Ramos (cell line): Measurements from ENCODE around the gene BCL10.
"Not testable (repeated sequence)": the region's sequence is repeated elsewhere in the genome, so short reads cannot be mapped to it uniquely, and the experiment has no call there.

ENCODE experiments used
- in situ Hi-C: fragments of 300-500 bp; cut with MboI; formaldehyde crosslinking; loops from one replicate; pipeline ENCODE4 v1.14.3; 2022; ENCODE audit warnings: low sequenced_read_pairs; ENCODE audit not compliant: unreplicated experiment

Gene BCL10

GRCh38 chr1:85274969-85275453 is 1.4 kb downstream of the BCL10 start:
- in situ Hi-C loops = loop anchor here (25.0 kb wide), 1 partner anchor 588 kb away; the partner anchor contains the start of gene SSX2IP

GRCh38 chr1:85273397-85273796 is 3.0 kb downstream of the BCL10 start:
- in situ Hi-C loops = loop anchor here (25.0 kb wide), 1 partner anchor 586 kb away; the partner anchor contains the start of gene SSX2IP

- in situ Hi-C loops = loop anchor here (25.0 kb wide), 1 partner anchor 582 kb away; the partner anchor contains the start of gene SSX2IP
Observed at GRCh38 chr1:85268801-85269585, 7.4 kb downstream of the BCL10 start.

GRCh38 chr1:85267313-85267712 is 9.1 kb downstream of the BCL10 start:
- in situ Hi-C loops = loop anchor here (25.0 kb wide), 1 partner anchor 580 kb away; the partner anchor contains the start of gene SSX2IP

GRCh38 chr1:85264150-85264549 is 12.3 kb downstream of the BCL10 start:
- in situ Hi-C loops = loop anchor here (25.0 kb wide), 1 partner anchor 577 kb away; the partner anchor contains the start of gene SSX2IP

- in situ Hi-C loops = loop anchor here (25.0 kb wide), 1 partner anchor 576 kb away; the partner anchor contains the start of gene SSX2IP
Observed at GRCh38 chr1:85262985-85263384, 13.4 kb downstream of the BCL10 start.

GRCh38 chr1:85259912-85260274 is 16.5 kb downstream of the BCL10 start:
- in situ Hi-C loops = loop anchor here (5.0 to 25.0 kb wide), 2 partner anchors 323 to 573 kb away; partner anchors contain the start of gene SSX2IP

GRCh38 chr1:85259118-85259911 is 17.1 kb downstream of the BCL10 start, which contains the start of gene C1orf52:
TSS of gene C1orf52 (minus strand) at chr1:85259662. CDS start at chr1:85259633, 29 bp downstream.
- in situ Hi-C loops = loop anchor here (5.0 to 25.0 kb wide), 2 partner anchors 322 to 572 kb away; partner anchors contain the start of gene SSX2IP

GRCh38 chr1:85258536-85259117 is 17.8 kb downstream of the BCL10 start:
- in situ Hi-C loops = loop anchor here (5.0 to 25.0 kb wide), 2 partner anchors 321 to 571 kb away; partner anchors contain the start of gene SSX2IP

- in situ Hi-C loops = not testable (repeated sequence)
Observed at GRCh38 chr1:85249042-85249441, 27.4 kb downstream of the BCL10 start.

GRCh38 chr1:85245891-85246290 is 30.5 kb downstream of the BCL10 start:
- in situ Hi-C loops = no loop called here

- in situ Hi-C loops = no loop called here
Observed at GRCh38 chr1:85245456-85245855, 31.0 kb downstream of the BCL10 start.

GRCh38 chr1:85244271-85245061 is 32.0 kb downstream of the BCL10 start:
- in situ Hi-C loops = no loop called here

GRCh38 chr1:85243372-85243771 is 33.1 kb downstream of the BCL10 start:
- in situ Hi-C loops = no loop called here

GRCh38 chr1:85240643-85241042 is 35.8 kb downstream of the BCL10 start:
- in situ Hi-C loops = no loop called here

- in situ Hi-C loops = no loop called here
Observed at GRCh38 chr1:85240174-85240601, 36.2 kb downstream of the BCL10 start.

GRCh38 chr1:85237613-85238012 is 38.8 kb downstream of the BCL10 start:
- in situ Hi-C loops = no loop called here

- in situ Hi-C loops = no loop called here
Observed at GRCh38 chr1:85230305-85230977, 46.0 kb downstream of the BCL10 start.
